ENCODE results near the gene KRTAP12-2. TPM values are rescaled to one million over a fixed set of nuclear protein-coding genes. Genes with fewer than 3 reads are reported as not detected.
"Not testable (repeated sequence)": the region's sequence is repeated elsewhere in the genome, so short reads cannot be mapped to it uniquely, and the experiment has no call there.

KRTAP12-2 gene
- total RNA-seq, 2 donors from 2014 or later = not detected

GRCh38 chr21:44640761-44641160 lies 26.0 kb downstream of the KRTAP12-2 start:
- no peak overlapping the region for H3K4me3 ChIP-seq
- no peak for TF ChIP-seq POLR2A (IDR thresholded peaks at IDR 0.05)
- no peaks in the 10 kb centered on the region for H3K36me3 ChIP-seq
- WGBS = 94% methylated on average over 5 of the region's 5 CpGs
- intact Hi-C loops (cut with DNase I) = no loop called here
- H3K9me3 ChIP-seq = no peaks in the 10 kb centered on the region
- no peak for DNase-seq (ENCODE audit: low spot score)
- no peak overlapping the region for H3K27ac ChIP-seq
- H3K27me3 ChIP-seq (replicated peaks; ENCODE audit: insufficient read depth) = peaks cover 3% of the 10 kb centered on the region
- no peaks in the 10 kb centered on the region for H3K4me1 ChIP-seq (replicated peaks)

- Histone ChIP-seq H3K4me1 (replicated peaks) (no peaks in the 10 kb centered on the region), H3K9me3 (no peaks in the 10 kb centered on the region), H3K4me3 (no peak overlapping the region), H3K27ac (no peak overlapping the region), H3K36me3 (no peaks in the 10 kb centered on the region), H3K27me3 (replicated peaks; ENCODE audit: insufficient read depth) (peaks cover 3% of the 10 kb centered on the region)
- intact Hi-C loops (cut with DNase I) = no loop called here
- DNase-seq (ENCODE audit: low spot score) = no peak
- TF ChIP-seq POLR2AphosphoS5 (IDR thresholded peaks at IDR 0.05) (no peak), CTCF (IDR thresholded peaks at IDR 0.05) (no peak), POLR2A (IDR thresholded peaks at IDR 0.05) (no peak)
- WGBS = 79% methylated on average over 12 of the region's 12 CpGs
Observed at GRCh38 chr21:44639331-44639655, 27.4 kb downstream of the KRTAP12-2 start.

- H3K27ac ChIP-seq; H3K27me3 ChIP-seq (replicated peaks; ENCODE audit: insufficient read depth); H3K36me3 ChIP-seq; intact Hi-C loops (cut with DNase I); H3K4me1 ChIP-seq (replicated peaks); H3K4me3 ChIP-seq; DNase-seq (ENCODE audit: low spot score); H3K9me3 ChIP-seq: not testable (repeated sequence)
- 88% methylated on average over 17 of the region's 21 CpGs for WGBS
Observed at GRCh38 chr21:44638506-44639330, 28.0 kb downstream of the KRTAP12-2 start.

GRCh38 chr21:44637851-44638348 lies 28.8 kb downstream of the KRTAP12-2 start:
- H3K27ac ChIP-seq; H3K4me1 ChIP-seq (replicated peaks); H3K4me3 ChIP-seq; H3K27me3 ChIP-seq (replicated peaks; ENCODE audit: insufficient read depth); H3K36me3 ChIP-seq; intact Hi-C loops (cut with DNase I); DNase-seq (ENCODE audit: low spot score); H3K9me3 ChIP-seq: not testable (repeated sequence)
- 59% methylated on average over 8 of the region's 12 CpGs for WGBS

- DNase-seq (ENCODE audit: low spot score) = no peak
- TF ChIP-seq POLR2AphosphoS5 (IDR thresholded peaks at IDR 0.05) = no peak
- TF ChIP-seq CTCF (IDR thresholded peaks at IDR 0.05) = no peak
- no peak for TF ChIP-seq POLR2A (IDR thresholded peaks at IDR 0.05)
- Histone ChIP-seq H3K4me1 (replicated peaks) (no peaks in the 10 kb centered on the region), H3K4me3 (no peak within 1 kb of the TSS), H3K9me3 (no peaks in the 10 kb centered on the region), H3K27ac (no peak within 1 kb of the TSS), H3K27me3 (replicated peaks; ENCODE audit: insufficient read depth) (peaks cover 3% of the 10 kb centered on the region), H3K36me3 (no peaks in the 10 kb centered on the region)
- 38% methylated on average over 20 of the region's 21 CpGs for WGBS
- intact Hi-C loops (cut with DNase I) = no loop called here
Observed at GRCh38 chr21:44637018-44637850, 29.5 kb downstream of the KRTAP12-2 start, which contains the start of gene KRTAP10-10. Gene KRTAP10-10 (plus strand): TSS chr21:44637356. CDS start chr21:44637418, 62 bp downstream.

- TF ChIP-seq CTCF (IDR thresholded peaks at IDR 0.05) = no peak
- TF ChIP-seq POLR2AphosphoS5 (IDR thresholded peaks at IDR 0.05) = no peak
- TF ChIP-seq POLR2A (IDR thresholded peaks at IDR 0.05) = no peak
- DNase-seq (ENCODE audit: low spot score) = no peak
Observed at GRCh38 chr21:44636209-44637017, 30.3 kb downstream of the KRTAP12-2 start.

More at GRCh38 chr21:44636209-44637017, 30.3 kb downstream of the KRTAP12-2 start:
- H3K27ac ChIP-seq = no peak overlapping the region
- no peaks in the 10 kb centered on the region for H3K4me1 ChIP-seq (replicated peaks)
- H3K4me3 ChIP-seq = no peak overlapping the region
- WGBS = 77% methylated on average over 15 of the region's 15 CpGs
- peaks cover 3% of the 10 kb centered on the region for H3K27me3 ChIP-seq (replicated peaks; ENCODE audit: insufficient read depth)
- no peaks in the 10 kb centered on the region for H3K36me3 ChIP-seq
- intact Hi-C loops (cut with DNase I) = no loop called here
- no peaks in the 10 kb centered on the region for H3K9me3 ChIP-seq

Data from prostate gland (tissue), 2 donors.